ENCODE results near the gene FAM162A. TPM values are rescaled to one million over a fixed set of nuclear protein-coding genes. Genes with fewer than 3 reads are reported as not detected.

The FAM162A gene
- total RNA-seq, 1 donor from 2014 or later: 141 TPM

- no peak overlapping the region for H3K4me3 ChIP-seq
- H3K36me3 ChIP-seq: no peaks in the 10 kb centered on the region
- no peak overlapping the region for H3K27ac ChIP-seq (replicated peaks)
- H3K4me1 ChIP-seq: peaks cover 43% of the 10 kb centered on the region
- H3K27me3 ChIP-seq (ENCODE audit: low read depth): no peaks in the 10 kb centered on the region
- TF ChIP-seq CTCF (IDR thresholded peaks at IDR 0.05; ENCODE audit: borderline replicate concordance): no peak
- intact Hi-C loops (cut with micrococcal nuclease): loop anchor here (5.0 to 10.0 kb wide), 2 partner anchors 111 to 283 kb away; no protein-coding TSS in a partner anchor
- H3K9me3 ChIP-seq (replicated peaks): no peaks in the 10 kb centered on the region
- DNase-seq: no peak
Observed at GRCh38 chr3:122394173-122394572, 10.2 kb downstream of the FAM162A start.

GRCh38 chr3:122395582-122395981 is 11.6 kb downstream of the FAM162A start:
- Histone ChIP-seq H3K36me3 (no peaks in the 10 kb centered on the region), H3K4me3 (no peak overlapping the region), H3K9me3 (replicated peaks) (no peaks in the 10 kb centered on the region), H3K27ac (replicated peaks) (no peak overlapping the region), H3K4me1 (peaks cover 34% of the 10 kb centered on the region), H3K27me3 (ENCODE audit: low read depth) (no peaks in the 10 kb centered on the region)
- no peak for TF ChIP-seq CTCF (IDR thresholded peaks at IDR 0.05; ENCODE audit: borderline replicate concordance)
- DNase-seq: no peak
- intact Hi-C loops (cut with micrococcal nuclease): loop anchor here (10.0 kb wide), 1 partner anchor 109 kb away; no protein-coding TSS in a partner anchor

- no peak for TF ChIP-seq CTCF (IDR thresholded peaks at IDR 0.05; ENCODE audit: borderline replicate concordance)
- intact Hi-C loops (cut with micrococcal nuclease): loop anchor here (10.0 kb wide), 1 partner anchor 108 kb away; no protein-coding TSS in a partner anchor
Observed at GRCh38 chr3:122396511-122396910, 12.5 kb downstream of the FAM162A start.

GRCh38 chr3:122397201-122397600 is 13.2 kb downstream of the FAM162A start:
- intact Hi-C loops (cut with micrococcal nuclease): loop anchor here (10.0 kb wide), 1 partner anchor 108 kb away; no protein-coding TSS in a partner anchor
- H3K9me3 ChIP-seq (replicated peaks): no peaks in the 10 kb centered on the region
- H3K27me3 ChIP-seq (ENCODE audit: low read depth): no peaks in the 10 kb centered on the region
- no peak for DNase-seq
- H3K36me3 ChIP-seq: no peaks in the 10 kb centered on the region
- TF ChIP-seq CTCF (IDR thresholded peaks at IDR 0.05; ENCODE audit: borderline replicate concordance): no peak
- no peak overlapping the region for H3K4me3 ChIP-seq
- H3K27ac ChIP-seq (replicated peaks): no peak overlapping the region
- peaks cover 19% of the 10 kb centered on the region for H3K4me1 ChIP-seq

More at GRCh38 chr3:122396511-122396910, 12.5 kb downstream of the FAM162A start:
- Histone ChIP-seq H3K4me3 (no peak overlapping the region), H3K27ac (replicated peaks) (no peak overlapping the region), H3K4me1 (peaks cover 26% of the 10 kb centered on the region), H3K9me3 (replicated peaks) (no peaks in the 10 kb centered on the region), H3K27me3 (ENCODE audit: low read depth) (no peaks in the 10 kb centered on the region), H3K36me3 (no peaks in the 10 kb centered on the region)
- DNase-seq: no peak

GRCh38 chr3:122398920-122399319 is 14.9 kb downstream of the FAM162A start:
- Histone ChIP-seq H3K27me3 (ENCODE audit: low read depth) (no peaks in the 10 kb centered on the region), H3K9me3 (replicated peaks) (no peaks in the 10 kb centered on the region), H3K4me1 (peaks cover 4% of the 10 kb centered on the region), H3K27ac (replicated peaks) (no peak overlapping the region), H3K36me3 (peaks cover 13% of the 10 kb centered on the region), H3K4me3 (no peak overlapping the region)
- no peak for TF ChIP-seq CTCF (IDR thresholded peaks at IDR 0.05; ENCODE audit: borderline replicate concordance)
- DNase-seq: no peak
- intact Hi-C loops (cut with micrococcal nuclease): loop anchor here (10.0 kb wide), 1 partner anchor 106 kb away; no protein-coding TSS in a partner anchor
